Astrocyte (in vitro differentiated cells and primary cell): ENCODE results near the gene CYP39A1.

ENCODE experiments used
- CTCF ChIP-seq: IDR thresholded peaks from 2 replicates; pipeline ENCODE4 v1.5.1; 2011; ENCODE audit warnings: low read depth, mild to moderate bottlenecking, inconsistent platforms, low read length, moderate library complexity; ENCODE audit not compliant: insufficient read depth
- EZH2 ChIP-seq: IDR thresholded peaks from 2 replicates; pipeline ENCODE4 v1.6.1; 2012; ENCODE audit warnings: mild to moderate bottlenecking, low read length, inconsistent platforms; ENCODE audit not compliant: insufficient read depth

- TF ChIP-seq CTCF (no peak), EZH2 (no peak)
Measured at GRCh38 chr6:46583081-46583480, 69.5 kb downstream of the CYP39A1 start.
